Measurements from ENCODE around the gene MASP1.

The MASP1 gene

GRCh38 chr3:187222801-187223200, 68.7 kb downstream of the MASP1 start:
- H3K4me2 ChIP-seq: no peak overlapping the region
- H3K36me3 ChIP-seq: no peaks in the 10 kb centered on the region
- TF ChIP-seq Cebpa-rat (IDR thresholded peaks at IDR 0.05): no peak

DNA sequence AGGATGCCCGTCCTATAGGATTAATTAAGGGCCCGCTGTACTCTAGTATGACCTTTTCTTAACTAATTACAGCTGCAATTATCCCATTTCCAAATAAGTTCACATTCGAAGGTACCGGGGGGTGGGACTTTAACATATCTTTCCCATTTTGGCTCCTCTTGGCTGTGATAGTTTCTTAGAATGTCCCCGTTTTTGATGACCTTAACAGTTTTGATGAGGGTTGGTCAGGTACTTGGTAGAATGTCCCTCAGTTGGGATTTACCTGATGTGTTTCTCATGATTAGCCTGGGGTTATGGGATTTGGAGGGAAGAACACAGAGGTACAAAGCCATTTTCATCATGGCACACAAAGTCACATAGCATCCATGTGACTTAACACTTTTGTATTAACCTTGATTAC, 76.1 kb downstream of the MASP1 start:
- Histone ChIP-seq H3K27me3 (no peaks in the 10 kb centered on the region), H3K4me3 (no peak overlapping the region), H3K36me3 (no peaks in the 10 kb centered on the region), H3K27ac (no peak overlapping the region), H4K20me1 (no peaks in the 10 kb centered on the region; a peak in 1 of 22 replicates), H3K4me1 (no peaks in the 10 kb centered on the region), H3K4me2 (no peak overlapping the region), H3K9me3 (replicated peaks in 1 of 11) (no peaks in the 10 kb centered on the region), H3K9ac (no peak overlapping the region)
- TF ChIP-seq Cebpa-rat (IDR thresholded peaks at IDR 0.05): no peak

More at GRCh38 chr3:187222801-187223200, 68.7 kb downstream of the MASP1 start:
- Histone ChIP-seq H3K9ac (no peak overlapping the region), H4K20me1 (no peaks in the 10 kb centered on the region; a peak in 1 of 22 replicates), H3K27ac (no peak overlapping the region), H3K4me3 (no peak overlapping the region), H3K27me3 (no peaks in the 10 kb centered on the region), H3K4me1 (peaks cover 0 to 15% (median 6%) of the 10 kb centered on the region in 10 experiments; a peak in 10 of 20 replicates), H3K9me3 (replicated peaks in 1 of 11) (0 out of 22 replicates have a peak, but pooled peaks cover 0 to 5% (median 0%) of the 10 kb centered on the region in 11 experiments)

- TF ChIP-seq Cebpa-rat (IDR thresholded peaks at IDR 0.05): no peak
- no peaks in the 10 kb centered on the region for H3K4me1 ChIP-seq
- no peaks in the 10 kb centered on the region for H4K20me1 ChIP-seq
- H3K36me3 ChIP-seq: no peaks in the 10 kb centered on the region
- no peaks in the 10 kb centered on the region for H3K27me3 ChIP-seq
- no peak overlapping the region for H3K9ac ChIP-seq
- H3K4me3 ChIP-seq: no peak overlapping the region
- 0 out of 22 replicates have a peak, but pooled peaks cover 0 to 1% (median 0%) of the 10 kb centered on the region in 11 experiments for H3K9me3 ChIP-seq (replicated peaks in 1 of 11)
- H3K27ac ChIP-seq: no peak overlapping the region
- no peak overlapping the region for H3K4me2 ChIP-seq
These were observed 77.9 kb downstream of the MASP1 start for GRCh38 chr3:187213616-187214015.

DNA sequence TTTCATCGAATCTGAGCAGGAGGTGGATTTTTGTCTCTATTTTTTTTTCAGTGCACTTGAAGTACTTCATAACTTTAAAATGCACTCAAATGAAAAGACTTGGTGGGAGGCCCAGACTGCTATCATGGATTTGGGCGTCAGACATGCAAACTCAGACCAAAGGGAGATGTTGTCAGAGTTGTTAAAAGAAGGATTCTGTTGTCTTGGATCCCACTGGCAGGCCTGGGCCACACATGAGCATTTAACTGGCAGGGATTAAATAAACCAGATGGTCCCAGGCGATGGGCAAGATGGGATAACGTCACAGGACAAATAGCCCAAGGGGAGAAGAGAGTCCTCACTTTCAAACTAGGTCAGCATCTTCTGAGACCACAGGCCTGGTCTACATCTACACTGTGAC, 78.8 kb downstream of the MASP1 start:
- H3K4me3 ChIP-seq: no peak overlapping the region
- H3K36me3 ChIP-seq: no peaks in the 10 kb centered on the region
- H3K9ac ChIP-seq: no peak overlapping the region
- no peak overlapping the region for H3K4me2 ChIP-seq
- TF ChIP-seq Cebpa-rat (IDR thresholded peaks at IDR 0.05): no peak
- H4K20me1 ChIP-seq: no peaks in the 10 kb centered on the region
- H3K9me3 ChIP-seq (replicated peaks in 1 of 11): peaks cover 0 to 10% (median 4%) of the 10 kb centered on the region in 11 experiments; a peak in 13 of 22 replicates
- no peaks in the 10 kb centered on the region for H3K27me3 ChIP-seq
- no peak overlapping the region for H3K27ac ChIP-seq
- H3K4me1 ChIP-seq: no peaks in the 10 kb centered on the region

DNA sequence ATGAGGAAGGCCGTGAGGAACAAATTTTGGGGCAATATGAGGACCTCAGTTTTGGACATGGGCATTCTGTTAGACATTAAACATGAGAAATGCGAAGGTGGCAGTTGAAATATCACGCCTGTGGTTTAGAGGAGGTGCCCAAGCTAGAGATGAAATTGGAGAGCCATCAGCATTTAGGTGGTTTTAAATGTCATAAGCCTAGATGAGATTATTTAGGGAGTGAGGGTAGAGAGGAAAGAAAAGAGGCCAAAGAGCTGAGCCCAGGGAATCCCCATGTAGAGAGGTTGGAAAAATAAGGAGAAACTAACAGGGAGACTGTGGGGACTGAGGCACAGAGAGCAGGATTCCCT, 79.4 kb downstream of the MASP1 start:
- no peak overlapping the region for H3K4me2 ChIP-seq
- no peak for TF ChIP-seq Cebpa-rat (IDR thresholded peaks at IDR 0.05)
- no peaks in the 10 kb centered on the region for H3K27me3 ChIP-seq
- H3K9me3 ChIP-seq (replicated peaks in 1 of 11): peaks cover 2 to 15% (median 9%) of the 10 kb centered on the region in 11 experiments; a peak in 21 of 22 replicates
- no peak overlapping the region for H3K4me3 ChIP-seq
- H3K36me3 ChIP-seq: no peaks in the 10 kb centered on the region; a peak in 1 of 22 replicates
- no peak overlapping the region for H3K27ac ChIP-seq
- H3K9ac ChIP-seq: no peak overlapping the region
- H3K4me1 ChIP-seq: no peaks in the 10 kb centered on the region
- no peaks in the 10 kb centered on the region for H4K20me1 ChIP-seq

DNA sequence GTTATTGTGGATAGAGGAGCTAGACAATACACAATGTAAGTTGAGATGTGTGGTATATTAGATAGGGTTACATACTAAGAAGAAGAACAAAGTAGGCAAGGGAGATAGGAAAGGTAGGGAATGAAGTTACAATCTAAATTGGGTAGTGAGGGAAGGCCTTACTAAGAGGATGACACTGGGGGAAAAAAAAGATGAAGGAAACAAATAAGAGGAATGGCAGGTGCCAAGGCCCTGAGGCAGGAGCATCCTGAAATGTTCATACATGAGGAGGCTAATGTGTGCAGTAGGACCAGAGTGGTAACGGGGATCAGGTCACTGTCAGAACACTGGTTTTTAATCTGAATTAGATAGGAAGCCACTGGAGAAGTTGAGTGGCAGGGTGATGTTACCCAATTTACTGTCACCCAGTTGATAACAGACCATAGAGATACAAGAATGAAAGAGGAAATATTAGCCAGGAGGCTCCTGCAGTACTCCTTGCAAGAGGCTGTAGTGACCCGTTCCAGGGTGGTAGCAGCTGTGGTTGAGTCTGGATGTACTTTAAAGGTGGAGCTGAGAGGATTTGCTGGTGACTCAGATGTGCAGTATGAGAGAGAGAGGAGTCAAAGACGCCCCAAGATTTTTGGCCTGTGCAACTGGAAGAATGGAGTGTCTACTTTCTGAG, 79.9 kb downstream of the MASP1 start:
- H3K27ac ChIP-seq: no peak overlapping the region
- peaks cover 7 to 21% (median 14%) of the 10 kb centered on the region in 11 experiments; a peak in 21 of 22 replicates for H3K9me3 ChIP-seq (replicated peaks in 1 of 11)
- no peaks in the 10 kb centered on the region for H4K20me1 ChIP-seq
- H3K4me2 ChIP-seq: no peak overlapping the region
- no peaks in the 10 kb centered on the region; a peak in 1 of 22 replicates for H3K36me3 ChIP-seq
- H3K27me3 ChIP-seq: no peaks in the 10 kb centered on the region
- no peak overlapping the region for H3K4me3 ChIP-seq
- H3K9ac ChIP-seq: no peak overlapping the region
- TF ChIP-seq Cebpa-rat (IDR thresholded peaks at IDR 0.05): no peak
- H3K4me1 ChIP-seq: no peaks in the 10 kb centered on the region

- Histone ChIP-seq H3K4me1 (no peaks in the 10 kb centered on the region), H3K36me3 (no peaks in the 10 kb centered on the region; a peak in 1 of 22 replicates), H3K4me2 (no peak overlapping the region), H4K20me1 (no peaks in the 10 kb centered on the region), H3K27ac (no peak overlapping the region), H3K4me3 (no peak overlapping the region), H3K27me3 (no peaks in the 10 kb centered on the region), H3K9me3 (replicated peaks in 1 of 11) (peaks cover 9 to 24% (median 18%) of the 10 kb centered on the region in 11 experiments; a peak in 21 of 22 replicates), H3K9ac (no peak overlapping the region)
- no peak for TF ChIP-seq Cebpa-rat (IDR thresholded peaks at IDR 0.05)
These were observed 80.8 kb downstream of the MASP1 start for GRCh38 chr3:187210545-187211327.

- Histone ChIP-seq H3K27ac (no peak overlapping the region), H3K4me2 (no peak overlapping the region), H3K36me3 (no peaks in the 10 kb centered on the region; a peak in 1 of 22 replicates), H4K20me1 (no peaks in the 10 kb centered on the region), H3K27me3 (no peaks in the 10 kb centered on the region), H3K9me3 (replicated peaks in 1 of 11) (peaks cover 9 to 24% (median 18%) of the 10 kb centered on the region in 11 experiments; a peak in 21 of 22 replicates), H3K4me3 (no peak overlapping the region), H3K4me1 (no peaks in the 10 kb centered on the region), H3K9ac (no peak overlapping the region)
- TF ChIP-seq Cebpa-rat (IDR thresholded peaks at IDR 0.05): no peak
These were observed 81.4 kb downstream of the MASP1 start for GRCh38 chr3:187210091-187210490.

DNA sequence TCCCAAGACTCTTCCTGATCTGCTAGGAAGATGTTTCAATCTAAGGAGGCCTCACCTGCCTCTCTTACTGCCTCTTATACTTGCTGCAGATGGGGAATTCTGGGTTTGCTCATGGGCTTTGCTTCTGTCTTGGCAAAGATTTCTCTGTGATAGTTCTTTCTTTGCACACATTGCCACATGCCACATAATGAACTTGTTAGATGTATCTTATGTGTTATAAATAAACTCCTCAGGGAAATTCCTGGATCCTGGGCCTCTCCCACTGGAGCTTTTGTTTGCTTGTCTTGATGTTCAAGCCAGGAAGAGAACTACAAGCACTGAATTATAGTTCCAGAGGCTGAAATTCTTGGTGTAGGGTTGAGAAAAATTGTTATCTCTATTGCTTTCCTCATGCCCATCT, 82.0 kb downstream of the MASP1 start:
- TF ChIP-seq Cebpa-rat (IDR thresholded peaks at IDR 0.05): no peak
- Histone ChIP-seq H3K27ac (no peak overlapping the region), H3K4me1 (no peaks in the 10 kb centered on the region), H3K9ac (no peak overlapping the region), H3K4me2 (no peak overlapping the region), H3K9me3 (replicated peaks in 1 of 11) (peaks cover 9 to 24% (median 18%) of the 10 kb centered on the region in 11 experiments; a peak in 21 of 22 replicates), H3K4me3 (no peak overlapping the region), H4K20me1 (no peaks in the 10 kb centered on the region), H3K27me3 (no peaks in the 10 kb centered on the region), H3K36me3 (no peaks in the 10 kb centered on the region; a peak in 1 of 22 replicates)

All from BLaER1 treated with 17β-estradiol and CSF1 and Interleukin-3, amounts not matched to agents 10 nM and 100 nM (cell line).